Measurements from ENCODE around the gene TRAPPC10. TPM values are rescaled to one million over a fixed set of nuclear protein-coding genes. Genes with fewer than 3 reads are reported as not detected.
"Not testable (repeated sequence)": the region's sequence is repeated elsewhere in the genome, so short reads cannot be mapped to it uniquely, and the experiment has no call there.

TRAPPC10 gene
- total and polyA plus RNA-seq, 2 donors (not counting 1 experiment from before 2014, with no cell fraction given): 15.4 to 22.0 TPM

- H3K27me3 ChIP-seq (ENCODE audit: control insufficient read depth, insufficient read depth, low read length); H3K36me3 ChIP-seq (ENCODE audit: control insufficient read depth, insufficient read depth, low read length); H2AFZ ChIP-seq (ENCODE audit: low read length); DNase-seq (ENCODE audit: low read depth in 2 of 2); H3K9me3 ChIP-seq (ENCODE audit: control insufficient read depth, insufficient read depth, low read depth, low read length); H3K27ac ChIP-seq (ENCODE audit: insufficient read depth, low read length); H3K4me3 ChIP-seq (replicated peaks in 1 of 4; ENCODE audit: control extremely low read depth in 1 of 4, insufficient read depth in 1 of 4, low read depth in 3 of 4, low read length in 4 of 4); H3K4me2 ChIP-seq (ENCODE audit: extremely low read depth, insufficient read depth, low read length); H4K20me1 ChIP-seq (ENCODE audit: control insufficient read depth, extremely low read depth, insufficient read depth, low read length); H3K79me2 ChIP-seq (ENCODE audit: control insufficient read depth, insufficient read depth, low read length); H3K4me1 ChIP-seq (ENCODE audit: control insufficient read depth, extremely low read depth, insufficient read depth, low read length); H3K9ac ChIP-seq (ENCODE audit: insufficient read depth, low read length): not testable (repeated sequence)
Observed at GRCh38 chr21:44113702-44114371, 101.7 kb downstream of the TRAPPC10 start.

- H3K27ac ChIP-seq (ENCODE audit: insufficient read depth, low read length): not testable (repeated sequence)
Observed at GRCh38 chr21:44122131-44122530, 110.0 kb downstream of the TRAPPC10 start.

GRCh38 chr21:44127827-44128226, 115.7 kb downstream of the TRAPPC10 start:
- not testable (repeated sequence) for H3K9me3 ChIP-seq (ENCODE audit: control insufficient read depth, insufficient read depth, low read depth, low read length); H3K4me1 ChIP-seq (ENCODE audit: control insufficient read depth, extremely low read depth, insufficient read depth, low read length); H3K27ac ChIP-seq (ENCODE audit: insufficient read depth, low read length); H3K79me2 ChIP-seq (ENCODE audit: control insufficient read depth, insufficient read depth, low read length); H3K36me3 ChIP-seq (ENCODE audit: control insufficient read depth, insufficient read depth, low read length); H3K27me3 ChIP-seq (ENCODE audit: control insufficient read depth, insufficient read depth, low read length); H3K9ac ChIP-seq (ENCODE audit: insufficient read depth, low read length); H3K4me2 ChIP-seq (ENCODE audit: extremely low read depth, insufficient read depth, low read length); H2AFZ ChIP-seq (ENCODE audit: low read length); H4K20me1 ChIP-seq (ENCODE audit: control insufficient read depth, extremely low read depth, insufficient read depth, low read length); DNase-seq (ENCODE audit: low read depth in 2 of 2); H3K4me3 ChIP-seq (replicated peaks in 1 of 4; ENCODE audit: control extremely low read depth in 1 of 4, insufficient read depth in 1 of 4, low read depth in 3 of 4, low read length in 4 of 4)

More at GRCh38 chr21:44122131-44122530, 110.0 kb downstream of the TRAPPC10 start:
- H3K79me2 ChIP-seq (ENCODE audit: control insufficient read depth, insufficient read depth, low read length); H3K27me3 ChIP-seq (ENCODE audit: control insufficient read depth, insufficient read depth, low read length); H4K20me1 ChIP-seq (ENCODE audit: control insufficient read depth, extremely low read depth, insufficient read depth, low read length); H3K9me3 ChIP-seq (ENCODE audit: control insufficient read depth, insufficient read depth, low read depth, low read length); H3K36me3 ChIP-seq (ENCODE audit: control insufficient read depth, insufficient read depth, low read length); H3K9ac ChIP-seq (ENCODE audit: insufficient read depth, low read length); H2AFZ ChIP-seq (ENCODE audit: low read length); DNase-seq (ENCODE audit: low read depth in 2 of 2); H3K4me3 ChIP-seq (replicated peaks in 1 of 4; ENCODE audit: control extremely low read depth in 1 of 4, insufficient read depth in 1 of 4, low read depth in 3 of 4, low read length in 4 of 4); H3K4me1 ChIP-seq (ENCODE audit: control insufficient read depth, extremely low read depth, insufficient read depth, low read length); H3K4me2 ChIP-seq (ENCODE audit: extremely low read depth, insufficient read depth, low read length): not testable (repeated sequence)

GRCh38 chr21:44133715-44134057, 121.6 kb downstream of the TRAPPC10 start:
- H3K4me3 ChIP-seq (replicated peaks in 1 of 4; ENCODE audit: control extremely low read depth in 1 of 4, insufficient read depth in 1 of 4, low read depth in 3 of 4, low read length in 4 of 4); H2AFZ ChIP-seq (ENCODE audit: low read length); H3K27ac ChIP-seq (ENCODE audit: insufficient read depth, low read length); H3K4me1 ChIP-seq (ENCODE audit: control insufficient read depth, extremely low read depth, insufficient read depth, low read length); H3K36me3 ChIP-seq (ENCODE audit: control insufficient read depth, insufficient read depth, low read length); H3K9ac ChIP-seq (ENCODE audit: insufficient read depth, low read length); H3K79me2 ChIP-seq (ENCODE audit: control insufficient read depth, insufficient read depth, low read length); DNase-seq (ENCODE audit: low read depth in 2 of 2); H3K9me3 ChIP-seq (ENCODE audit: control insufficient read depth, insufficient read depth, low read depth, low read length); H3K4me2 ChIP-seq (ENCODE audit: extremely low read depth, insufficient read depth, low read length); H3K27me3 ChIP-seq (ENCODE audit: control insufficient read depth, insufficient read depth, low read length); H4K20me1 ChIP-seq (ENCODE audit: control insufficient read depth, extremely low read depth, insufficient read depth, low read length): not testable (repeated sequence)

GRCh38 chr21:44134732-44135131, 122.6 kb downstream of the TRAPPC10 start:
- not testable (repeated sequence) for H3K36me3 ChIP-seq (ENCODE audit: control insufficient read depth, insufficient read depth, low read length); H3K9me3 ChIP-seq (ENCODE audit: control insufficient read depth, insufficient read depth, low read depth, low read length); H3K4me3 ChIP-seq (replicated peaks in 1 of 4; ENCODE audit: control extremely low read depth in 1 of 4, insufficient read depth in 1 of 4, low read depth in 3 of 4, low read length in 4 of 4); H3K27me3 ChIP-seq (ENCODE audit: control insufficient read depth, insufficient read depth, low read length); H4K20me1 ChIP-seq (ENCODE audit: control insufficient read depth, extremely low read depth, insufficient read depth, low read length); DNase-seq (ENCODE audit: low read depth in 2 of 2); H3K4me2 ChIP-seq (ENCODE audit: extremely low read depth, insufficient read depth, low read length); H3K27ac ChIP-seq (ENCODE audit: insufficient read depth, low read length); H2AFZ ChIP-seq (ENCODE audit: low read length); H3K9ac ChIP-seq (ENCODE audit: insufficient read depth, low read length); H3K79me2 ChIP-seq (ENCODE audit: control insufficient read depth, insufficient read depth, low read length); H3K4me1 ChIP-seq (ENCODE audit: control insufficient read depth, extremely low read depth, insufficient read depth, low read length)

GRCh38 chr21:44138039-44138438, 125.9 kb downstream of the TRAPPC10 start:
- not testable (repeated sequence) for H3K9me3 ChIP-seq (ENCODE audit: control insufficient read depth, insufficient read depth, low read depth, low read length); H4K20me1 ChIP-seq (ENCODE audit: control insufficient read depth, extremely low read depth, insufficient read depth, low read length); H2AFZ ChIP-seq (ENCODE audit: low read length); H3K79me2 ChIP-seq (ENCODE audit: control insufficient read depth, insufficient read depth, low read length); H3K4me3 ChIP-seq (replicated peaks in 1 of 4; ENCODE audit: control extremely low read depth in 1 of 4, insufficient read depth in 1 of 4, low read depth in 3 of 4, low read length in 4 of 4); H3K4me1 ChIP-seq (ENCODE audit: control insufficient read depth, extremely low read depth, insufficient read depth, low read length); H3K9ac ChIP-seq (ENCODE audit: insufficient read depth, low read length); H3K36me3 ChIP-seq (ENCODE audit: control insufficient read depth, insufficient read depth, low read length); H3K27me3 ChIP-seq (ENCODE audit: control insufficient read depth, insufficient read depth, low read length); H3K4me2 ChIP-seq (ENCODE audit: extremely low read depth, insufficient read depth, low read length); DNase-seq (ENCODE audit: low read depth in 2 of 2); H3K27ac ChIP-seq (ENCODE audit: insufficient read depth, low read length)

Data from fibroblast of lung (primary cell).